ENCODE data around the gene HSFX3.
"Not testable (repeated sequence)": the region's sequence is repeated elsewhere in the genome, so short reads cannot be mapped to it uniquely, and the experiment has no call there.

Gene HSFX3, protein sequence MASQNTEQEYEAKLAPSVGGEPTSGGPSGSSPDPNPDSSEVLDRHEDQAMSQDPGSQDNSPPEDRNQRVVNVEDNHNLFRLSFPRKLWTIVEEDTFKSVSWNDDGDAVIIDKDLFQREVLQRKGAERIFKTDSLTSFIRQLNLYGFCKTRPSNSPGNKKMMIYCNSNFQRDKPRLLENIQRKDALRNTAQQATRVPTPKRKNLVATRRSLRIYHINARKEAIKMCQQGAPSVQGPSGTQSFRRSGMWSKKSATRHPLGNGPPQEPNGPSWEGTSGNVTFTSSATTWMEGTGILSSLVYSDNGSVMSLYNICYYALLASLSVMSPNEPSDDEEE

DNA sequence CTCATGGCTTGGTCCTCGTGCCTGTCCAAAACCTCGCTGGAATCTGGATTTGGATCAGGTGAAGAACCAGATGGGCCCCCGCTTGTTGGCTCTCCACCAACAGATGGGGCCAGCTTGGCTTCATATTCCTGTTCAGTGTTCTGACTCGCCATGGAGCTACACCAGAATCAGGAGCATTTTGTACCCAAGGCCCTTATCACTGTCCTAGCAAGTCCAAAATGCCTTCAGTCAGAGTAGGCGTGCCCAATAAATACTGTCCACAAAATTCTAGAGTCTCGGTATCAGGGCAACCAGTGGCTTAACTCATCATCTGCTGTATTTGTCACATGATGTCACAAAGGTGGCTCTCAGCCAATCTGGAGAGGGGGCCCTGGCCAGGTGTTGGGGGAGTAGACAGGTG, at the start of gene HSFX3:
TSS of gene HSFX3 (minus strand) at position 224 of the 400 bp plus-strand sequence. CDS start at position 152, 72 bp downstream.
- DNase-seq = not testable (repeated sequence)

- DNase-seq = not testable (repeated sequence)
These were observed 48.9 kb upstream of the HSFX3 start for GRCh38 chrX:149598603-149599002.

- not testable (repeated sequence) for DNase-seq
These were observed 46.2 kb upstream of the HSFX3 start for GRCh38 chrX:149595943-149596342.

GRCh38 chrX:149595214-149595613, 45.5 kb upstream of the HSFX3 start, which contains the start of gene HSFX2:
Gene HSFX2 (minus strand): TSS chrX:149595314. CDS start chrX:149594700, 614 bp downstream.
- not testable (repeated sequence) for DNase-seq

- DNase-seq = not testable (repeated sequence)
These were observed 41.3 kb upstream of the HSFX3 start for GRCh38 chrX:149590993-149591392.

DNA sequence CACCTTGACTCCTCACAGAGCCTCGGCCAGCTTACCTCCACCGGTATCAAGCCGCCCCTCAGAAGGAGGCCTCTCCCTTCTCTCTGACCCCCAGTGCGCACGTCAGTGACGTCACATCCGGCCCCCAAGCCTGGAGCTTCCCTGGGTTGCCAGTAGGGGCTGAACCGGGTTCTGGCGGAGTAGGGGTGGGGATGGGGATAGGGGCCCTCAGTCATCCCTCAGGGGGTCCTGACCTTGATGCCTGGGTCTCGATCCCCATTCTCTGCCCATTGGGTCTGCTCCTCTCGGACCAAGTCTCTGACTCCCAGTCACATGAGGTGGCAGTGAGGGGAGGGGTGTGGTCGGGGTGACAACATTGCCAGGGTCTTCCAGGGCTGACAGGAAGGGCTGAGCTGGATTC, 37.6 kb upstream of the HSFX3 start, which contains the start of gene MAGEA9B:
TSS of gene MAGEA9B (minus strand) at position 101 of the 400 bp plus-strand sequence. CDS start 4,280 bp downstream, outside the sequence.
- not testable (repeated sequence) for DNase-seq

GRCh38 chrX:149585631-149586030, 35.9 kb upstream of the HSFX3 start:
- not testable (repeated sequence) for DNase-seq

GRCh38 chrX:149573456-149573855, 23.7 kb upstream of the HSFX3 start:
- not testable (repeated sequence) for DNase-seq

- DNase-seq = no peak
These were observed 23.0 kb upstream of the HSFX3 start for GRCh38 chrX:149572743-149573142.

- DNase-seq = no peak
These were observed 22.0 kb upstream of the HSFX3 start for GRCh38 chrX:149571770-149572169.

- peak; percentile 37 for DNase-seq
These were observed 20.9 kb upstream of the HSFX3 start for GRCh38 chrX:149570668-149571067.

DNA sequence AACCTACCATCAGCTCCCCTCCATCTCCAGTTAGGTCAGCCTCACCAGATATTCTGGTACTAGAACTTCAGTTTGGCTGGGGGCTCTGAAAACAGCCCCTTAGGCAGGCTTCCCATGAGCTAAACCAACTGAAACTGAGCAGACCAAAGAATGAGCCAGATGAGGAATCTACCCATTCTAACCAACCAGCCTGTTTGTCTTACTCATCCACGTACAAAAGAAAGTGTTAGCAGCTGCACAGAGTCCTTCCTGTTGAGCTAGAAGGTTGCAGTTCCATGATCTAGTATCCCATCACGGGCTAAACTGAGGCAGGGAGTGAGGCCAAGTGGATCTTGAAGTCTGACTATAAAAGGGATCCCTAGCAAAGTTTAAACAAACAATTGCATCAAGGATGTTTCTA, 20.0 kb upstream of the HSFX3 start:
- no peak for DNase-seq

- no peak for DNase-seq
These were observed 19.1 kb upstream of the HSFX3 start for GRCh38 chrX:149568701-149569296.

GRCh38 chrX:149567621-149568417, 18.1 kb upstream of the HSFX3 start:
- DNase-seq = no peak

DNA sequence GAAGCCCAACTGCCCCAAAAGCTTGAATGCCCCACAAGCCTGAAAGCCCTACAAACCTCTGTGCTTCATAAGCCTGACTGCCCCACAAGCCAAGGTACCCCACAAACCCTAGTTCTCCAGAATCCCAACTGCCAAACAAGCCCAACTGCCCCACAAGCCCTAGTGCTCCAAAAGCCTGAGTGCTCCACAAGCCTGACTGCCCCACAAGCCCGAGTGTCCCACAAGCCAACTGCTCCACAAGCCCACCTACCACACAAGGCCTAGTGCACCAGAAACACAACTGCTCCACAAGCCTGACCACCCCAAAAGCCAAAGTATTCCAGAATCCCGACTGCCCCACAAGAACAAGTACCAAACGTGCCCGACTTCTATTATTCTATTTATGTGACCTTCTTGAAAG, 13.6 kb upstream of the HSFX3 start:
- DNase-seq = no peak

- DNase-seq = not testable (repeated sequence)
These were observed 5.5 kb upstream of the HSFX3 start for GRCh38 chrX:149555251-149555650.

DNA sequence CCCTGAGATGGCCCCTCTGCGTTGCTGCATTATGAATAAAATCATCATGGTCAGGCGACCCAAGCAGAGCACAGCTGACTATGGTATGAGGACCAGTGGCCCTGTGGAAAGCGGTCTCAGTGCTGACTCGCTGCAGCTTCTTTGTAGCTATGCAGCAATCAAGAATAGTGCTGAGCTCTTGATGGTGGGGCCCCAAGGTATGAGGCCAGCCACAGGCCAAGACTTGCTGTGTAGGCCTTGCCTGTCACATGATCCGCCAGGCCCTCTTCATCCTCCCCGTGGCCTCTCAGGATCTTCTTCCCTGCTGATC, 2.2 kb upstream of the HSFX3 start:
- not testable (repeated sequence) for DNase-seq

DNA sequence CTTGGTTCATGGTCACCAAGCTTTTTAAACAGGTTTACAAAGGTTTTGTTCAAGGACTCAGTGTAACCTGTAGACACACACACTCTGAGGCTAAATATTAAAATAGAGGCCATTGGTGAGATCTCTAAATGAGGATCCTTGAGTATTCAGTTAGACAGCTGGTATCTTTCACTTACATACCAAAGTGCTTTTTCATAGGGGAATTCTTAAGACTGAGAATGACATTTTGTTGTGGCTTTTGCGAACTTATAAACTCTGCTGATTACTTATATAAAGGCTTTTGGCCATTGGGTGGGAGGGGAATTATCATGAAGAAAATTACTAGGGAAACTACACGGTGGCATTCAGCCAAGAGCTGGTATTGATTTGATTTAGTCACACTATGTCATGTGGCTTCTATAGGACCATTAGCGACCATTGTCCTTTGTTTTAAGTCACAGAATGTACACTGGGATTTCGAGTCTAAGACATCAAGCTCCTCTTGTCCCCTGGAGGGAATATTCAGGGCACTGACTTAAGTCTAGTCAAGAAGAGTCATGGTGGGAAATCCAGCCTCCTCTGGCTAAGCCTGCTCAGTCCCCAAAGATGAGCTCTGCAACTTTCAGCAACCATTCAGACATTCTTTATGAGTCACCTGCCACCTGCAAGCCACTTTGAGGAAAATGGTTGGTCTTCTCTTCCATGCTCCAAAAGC, 1.7 kb upstream of the HSFX3 start:
- DNase-seq = not testable (repeated sequence)

GRCh38 chrX:149550454-149550853, 730 bp upstream of the HSFX3 start:
- DNase-seq = not testable (repeated sequence)

GRCh38 chrX:149547782-149548181, 1.9 kb downstream of the HSFX3 start:
- not testable (repeated sequence) for DNase-seq

DNA sequence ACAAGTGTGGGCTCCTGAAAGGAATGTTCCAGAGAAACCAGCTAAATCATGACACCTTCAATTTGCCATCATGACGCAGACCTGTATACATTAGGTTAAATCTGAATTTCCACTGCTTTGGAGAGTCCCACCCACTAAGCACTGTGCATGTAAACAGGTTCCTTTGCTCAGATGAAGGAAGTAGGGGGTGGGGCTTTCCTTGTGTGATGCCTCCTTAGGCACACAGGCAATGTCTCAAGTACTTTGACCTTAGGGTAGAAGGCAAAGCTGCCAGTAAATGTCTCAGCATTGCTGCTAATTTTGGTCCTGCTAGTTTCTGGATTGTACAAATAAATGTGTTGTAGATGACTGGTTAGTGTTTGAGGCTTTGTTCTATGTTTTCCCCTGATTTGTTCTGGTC, 2.8 kb downstream of the HSFX3 start:
- not testable (repeated sequence) for DNase-seq
